Kidney (tissue), 14 donors: ENCODE measurements around the gene EMC1. TPM values are rescaled to one million over a fixed set of nuclear protein-coding genes. Genes with fewer than 3 reads are reported as not detected.
"Not testable (repeated sequence)": the region's sequence is repeated elsewhere in the genome, so short reads cannot be mapped to it uniquely, and the experiment has no call there.

Source experiments
- DNase-seq, 5 donors: peaks; one replicate each; pipeline ENCODE4 v3.0.0-alpha.2; 2013 to 2020
- FAIRE-seq: peaks from 2 replicates; lab custom pipeline; 2012; peaks lifted over from hg19 to GRCh38; lab: Jason Lieb, UNC
- H3K27ac ChIP-seq, 2 donors: one replicate each; pipeline ENCODE4 v1.7.0; 2013; ENCODE audit warnings: low read depth in 2 of 2, low read length in 2 of 2, inconsistent platforms in 1 of 2
- H3K27me3 ChIP-seq: one replicate; pipeline ENCODE4 v1.7.1; 2013; ENCODE audit warnings: low read length, inconsistent platforms; ENCODE audit not compliant: control insufficient read depth, insufficient read depth
- H3K36me3 ChIP-seq, 3 donors: one replicate each; pipeline versions ENCODE4 v1.7.0 to v1.7.1; 2013; ENCODE audit warnings: low read length in 3 of 3, control low read depth in 1 of 3, inconsistent platforms in 1 of 3; ENCODE audit not compliant: insufficient read depth in 3 of 3, control insufficient read depth in 2 of 3
- H3K4me1 ChIP-seq, 3 donors: one replicate each; pipeline versions ENCODE4 v1.7.0 to v1.7.1; 2013; ENCODE audit warnings: low read length in 3 of 3, inconsistent platforms in 1 of 3, low read depth in 1 of 3; ENCODE audit not compliant: control insufficient read depth in 2 of 3, insufficient read depth in 2 of 3
- H3K4me3 ChIP-seq, 3 donors: one replicate each; pipeline versions ENCODE4 v1.7.0 to v1.8.1; 2013; ENCODE audit warnings: low read length in 3 of 3, control low read depth in 1 of 3, inconsistent platforms in 1 of 3
- H3K9ac ChIP-seq, 3 donors: one replicate each; pipeline versions ENCODE4 v1.7.0 to v1.7.1; 2013; ENCODE audit warnings: low read length in 3 of 3, control low read depth in 1 of 3, inconsistent platforms in 1 of 3
- H3K9me3 ChIP-seq, 3 donors: one replicate each; pipeline versions ENCODE4 v1.7.0 to v1.7.1; 2013; ENCODE audit warnings: low read length in 3 of 3, control low read depth in 1 of 3, inconsistent platforms in 1 of 3; ENCODE audit not compliant: control insufficient read depth in 2 of 3, insufficient read depth in 1 of 3
- CTCF ChIP-seq: IDR thresholded peaks from 3 replicates; pipeline ENCODE4 v1.5.1; 2012; ENCODE audit warnings: mild to moderate bottlenecking, moderate library complexity, borderline replicate concordance; ENCODE audit not compliant: insufficient read depth; ENCODE audit errors: extremely low read depth
- intact Hi-C: fragments of 100-400 bp; cut with DNase I; formaldehyde crosslinking; loops from one replicate; pipeline ENCODE4 v1.11.1; 2022
- polyA plus RNA-seq: library from polyadenylated mRNA; stranded (reverse); fragments of 350-450 nt; fragmentation: Illumina TruSeq; extraction: RNeasy Lipid Tissue Mini Kit (QIAGEN cat#74804); gene quantifications from one replicate; pipeline ENCODE4 v1.2.3, GENCODE V29; 2014; ENCODE audit warnings: low read depth, low replicate concordance; ENCODE audit not compliant: insufficient read depth
- total RNA-seq: library from RNA; stranded (reverse); fragmentation: NEBNext Ultra II Directional; extraction: Animal tissue kit (Norgen Biotek cat#: 25700); gene quantifications from one replicate; pipeline ENCODE4 v1.2.1, GENCODE V29; 2021
- donor health status: control.
- donor health status: control.
- donor health status: control.
- donor health status: control.
- donor health status: control.
- donor health status: DM: yes; HTN: yes; CAD: no.
- donor health status: Normal renal cell carcinoma (clear cell type).

The EMC1 gene
- total and polyA plus RNA-seq, 2 donors from 2014 or later: 14.7 to 42.0 TPM

GRCh38 chr1:19273106-19273843 is 22.0 kb upstream of the EMC1 start:
- intact Hi-C loops: no loop called here
- peak overlapping the region in 1 of 3 donors; percentile 35 for H3K9ac ChIP-seq
- FAIRE-seq: no peak

GRCh38 chr1:19272064-19272463 is 20.7 kb upstream of the EMC1 start:
- intact Hi-C loops: no loop called here
- H3K27me3 ChIP-seq: peaks cover 5% of the 10 kb centered on the region
- H3K9me3 ChIP-seq: no peaks in the 10 kb centered on the region
- DNase-seq: no peak
- H3K4me1 ChIP-seq: peaks cover 0 to 4% (median 4%) of the 10 kb centered on the region in 3 donors
- no peaks in the 10 kb centered on the region for H3K36me3 ChIP-seq
- no peak overlapping the region for H3K4me3 ChIP-seq
- H3K27ac ChIP-seq: peak overlapping the region in 1 of 2 donors; percentile 48
- FAIRE-seq: no peak
- TF ChIP-seq CTCF: no peak
- no peak overlapping the region for H3K9ac ChIP-seq

More at GRCh38 chr1:19273106-19273843, 22.0 kb upstream of the EMC1 start:
- Histone ChIP-seq H3K4me1 (peaks cover 0 to 4% (median 4%) of the 10 kb centered on the region in 3 donors), H3K4me3 (peak overlapping the region in 2 of 3 donors; percentile 12 to 54), H3K36me3 (no peaks in the 10 kb centered on the region), H3K9me3 (no peaks in the 10 kb centered on the region), H3K27me3 (peaks cover 5% of the 10 kb centered on the region), H3K27ac (peak overlapping the region; percentile 32 to 53)
- TF ChIP-seq CTCF: no peak
- DNase-seq: peak in 1 of 5 donors; percentile 41

- DNase-seq, H3K27ac ChIP-seq, intact Hi-C loops, FAIRE-seq, H3K9me3 ChIP-seq, H3K27me3 ChIP-seq, H3K9ac ChIP-seq, H3K4me1 ChIP-seq, H3K4me3 ChIP-seq, H3K36me3 ChIP-seq: not testable (repeated sequence)
Measured at GRCh38 chr1:19270343-19270730, 19.0 kb upstream of the EMC1 start.

- H3K9me3 ChIP-seq, H3K36me3 ChIP-seq, H3K27me3 ChIP-seq, FAIRE-seq, H3K27ac ChIP-seq, H3K4me3 ChIP-seq, H3K9ac ChIP-seq, intact Hi-C loops, DNase-seq, H3K4me1 ChIP-seq: not testable (repeated sequence)
Measured at GRCh38 chr1:19269427-19270342, 18.4 kb upstream of the EMC1 start.
